Measurements from ENCODE around the gene NOL11.

The NOL11 gene

GRCh38 chr17:67785504-67785903 lies 67.8 kb downstream of the NOL11 start:
- TF ChIP-seq ZNF266 (tag by site-specific recombination; IDR thresholded peaks at IDR 0.05; ENCODE audit: low read depth), result peak; percentile 99
- TF ChIP-seq ZNF558 (tag by site-specific recombination; IDR thresholded peaks at IDR 0.05), result no peak
- peaks cover 3% of the 10 kb centered on the region; the same call in 1 of the 2 replicates for H3K4me1 ChIP-seq (ENCODE audit: control insufficient read depth, insufficient read depth, low read length)
- ChIA-PET POLR2A (no interaction called here), CTCF (interaction anchor here (1.4 kb wide), 1 partner anchor 11 kb away, joined by 4 read pairs; no protein-coding TSS in a partner anchor)
- H3K36me3 ChIP-seq (ENCODE audit: control insufficient read depth in 2 of 2, insufficient read depth in 1 of 2, low read length in 2 of 2), result no peaks in the 10 kb centered on the region; a peak in 1 of 3 replicates
- no peak overlapping the region for H3K4me3 ChIP-seq (ENCODE audit: low read depth, low read length)
- H3K9me3 ChIP-seq (ENCODE audit: control insufficient read depth, insufficient read depth, low read depth, low read length), result no peaks in the 10 kb centered on the region
- no peak overlapping the region for H3K27ac ChIP-seq (ENCODE audit: extremely low read depth, low read depth, low read length)
